IPS-18c (cell line): ENCODE results near the gene RNF114.
"Not testable (repeated sequence)": the region's sequence is repeated elsewhere in the genome, so short reads cannot be mapped to it uniquely, and the experiment has no call there.

Source experiments
- H3K4me3 ChIP-seq: 2 replicates; pipeline ENCODE4 v1.7.0; 2013; ENCODE audit warnings: low read depth, mild to moderate bottlenecking, low read length, moderate library complexity; ENCODE audit not compliant: insufficient read depth
- H3K9me3 ChIP-seq: one replicate; pipeline ENCODE4 v1.6.1; 2013; ENCODE audit warnings: mild to moderate bottlenecking, low read length, moderate library complexity; ENCODE audit not compliant: control insufficient read depth, insufficient read depth

RNF114 gene

GRCh38 chr20:49976542-49976941 lies 40.3 kb downstream of the RNF114 start:
- Histone ChIP-seq H3K9me3 (peaks cover 4% of the 10 kb centered on the region), H3K4me3 (no peak overlapping the region)

- not testable (repeated sequence) for H3K4me3 ChIP-seq, H3K9me3 ChIP-seq
These were observed 41.5 kb downstream of the RNF114 start for GRCh38 chr20:49977740-49978139.

GRCh38 chr20:49978685-49979029 lies 42.5 kb downstream of the RNF114 start:
- peaks cover 4% of the 10 kb centered on the region for H3K9me3 ChIP-seq
- H3K4me3 ChIP-seq = no peak overlapping the region

GRCh38 chr20:49979030-49979832 lies 43.0 kb downstream of the RNF114 start:
- Histone ChIP-seq H3K4me3 (peak overlapping the region; percentile 41; the same call in 1 of the 2 replicates), H3K9me3 (peaks cover 4% of the 10 kb centered on the region)

GRCh38 chr20:49980140-49981008 lies 44.2 kb downstream of the RNF114 start:
- H3K4me3 ChIP-seq = peak overlapping the region; percentile 28; the same call in 1 of the 2 replicates
- peaks cover 4% of the 10 kb centered on the region for H3K9me3 ChIP-seq

- peak overlapping the region; percentile 21 for H3K4me3 ChIP-seq
- H3K9me3 ChIP-seq = peaks cover 4% of the 10 kb centered on the region
These were observed 45.2 kb downstream of the RNF114 start for GRCh38 chr20:49981218-49982071.

GRCh38 chr20:49982072-49982345 lies 45.8 kb downstream of the RNF114 start:
- H3K4me3 ChIP-seq = peak overlapping the region; percentile 21; the same call in 1 of the 2 replicates
- H3K9me3 ChIP-seq = peaks cover 4% of the 10 kb centered on the region

- H3K4me3 ChIP-seq = peak within 1 kb of the TSS; percentile 77
- H3K9me3 ChIP-seq = peaks cover 4% of the 10 kb centered on the region
These were observed 46.3 kb downstream of the RNF114 start, which contains the start of gene SNAI1 for GRCh38 chr20:49982346-49983122. Gene SNAI1 (plus strand): TSS chr20:49982980. CDS start chr20:49983060, 80 bp downstream.

GRCh38 chr20:49983123-49983847 lies 47.1 kb downstream of the RNF114 start:
- H3K4me3 ChIP-seq = peak overlapping the region; percentile 77
- H3K9me3 ChIP-seq = peaks cover 4% of the 10 kb centered on the region

GRCh38 chr20:49983848-49984408 lies 47.7 kb downstream of the RNF114 start:
- H3K4me3 ChIP-seq = peak overlapping the region; percentile 20; the same call in 1 of the 2 replicates
- peaks cover 4% of the 10 kb centered on the region for H3K9me3 ChIP-seq

GRCh38 chr20:49984426-49985153 lies 48.4 kb downstream of the RNF114 start:
- peak overlapping the region; percentile 20; the same call in 1 of the 2 replicates for H3K4me3 ChIP-seq

GRCh38 chr20:49985157-49985556 lies 49.0 kb downstream of the RNF114 start:
- H3K4me3 ChIP-seq = no peak overlapping the region
- no peaks in the 10 kb centered on the region for H3K9me3 ChIP-seq

More at GRCh38 chr20:49984426-49985153, 48.4 kb downstream of the RNF114 start:
- H3K9me3 ChIP-seq = peaks cover 1% of the 10 kb centered on the region

- no peak overlapping the region for H3K4me3 ChIP-seq
- H3K9me3 ChIP-seq = no peaks in the 10 kb centered on the region
These were observed 49.4 kb downstream of the RNF114 start for GRCh38 chr20:49985617-49986016.

GRCh38 chr20:49986049-49986448 lies 49.9 kb downstream of the RNF114 start:
- H3K9me3 ChIP-seq = no peaks in the 10 kb centered on the region
- no peak overlapping the region for H3K4me3 ChIP-seq
